HCEC 1CT (cell line): ENCODE data around the gene OVOL3.
"Not testable (repeated sequence)": the region's sequence is repeated elsewhere in the genome, so short reads cannot be mapped to it uniquely, and the experiment has no call there.

Source experiments
- DNase-seq: peaks from one replicate; pipeline ENCODE4 v3.0.0-alpha.2; 2017

The OVOL3 gene

DNA sequence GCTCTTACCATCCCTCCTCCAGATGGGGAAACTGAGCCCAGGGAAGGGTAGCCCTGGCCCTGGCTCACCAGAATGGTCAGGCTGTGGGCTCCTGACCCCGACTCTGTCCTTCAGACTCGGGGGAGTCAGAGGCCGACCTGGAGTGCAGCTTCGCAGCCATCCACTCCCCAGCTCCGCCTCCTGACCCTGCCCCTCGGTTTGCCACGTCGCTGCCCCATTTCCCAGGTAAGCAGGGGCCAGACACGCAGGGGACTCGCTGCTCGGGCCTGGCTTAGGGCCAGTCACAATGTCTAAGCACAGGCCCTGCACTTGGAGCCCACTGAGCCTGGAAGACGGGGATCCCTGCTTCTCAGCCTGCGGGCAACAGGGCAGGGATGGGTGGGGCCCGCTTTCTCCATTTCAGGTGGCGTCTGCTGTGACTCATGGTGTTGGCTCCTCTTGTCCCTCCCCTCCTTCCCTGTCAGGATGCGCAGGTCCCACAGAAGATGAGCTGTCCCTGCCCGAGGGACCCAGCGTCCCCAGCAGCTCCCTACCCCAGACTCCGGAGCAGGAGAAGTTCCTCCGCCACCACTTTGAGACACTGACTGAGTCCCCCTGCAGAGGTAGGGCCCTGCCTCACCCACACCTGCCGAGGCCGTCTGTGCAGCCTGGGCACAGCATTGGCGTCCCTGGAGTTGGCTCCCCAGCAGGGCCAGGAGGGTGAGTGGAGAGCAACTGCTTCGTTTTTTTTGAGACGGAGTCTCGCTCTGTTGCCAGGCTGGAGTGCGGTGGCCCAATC, 9.2 kb upstream of the OVOL3 start:
- DNase-seq = no peak

DNA sequence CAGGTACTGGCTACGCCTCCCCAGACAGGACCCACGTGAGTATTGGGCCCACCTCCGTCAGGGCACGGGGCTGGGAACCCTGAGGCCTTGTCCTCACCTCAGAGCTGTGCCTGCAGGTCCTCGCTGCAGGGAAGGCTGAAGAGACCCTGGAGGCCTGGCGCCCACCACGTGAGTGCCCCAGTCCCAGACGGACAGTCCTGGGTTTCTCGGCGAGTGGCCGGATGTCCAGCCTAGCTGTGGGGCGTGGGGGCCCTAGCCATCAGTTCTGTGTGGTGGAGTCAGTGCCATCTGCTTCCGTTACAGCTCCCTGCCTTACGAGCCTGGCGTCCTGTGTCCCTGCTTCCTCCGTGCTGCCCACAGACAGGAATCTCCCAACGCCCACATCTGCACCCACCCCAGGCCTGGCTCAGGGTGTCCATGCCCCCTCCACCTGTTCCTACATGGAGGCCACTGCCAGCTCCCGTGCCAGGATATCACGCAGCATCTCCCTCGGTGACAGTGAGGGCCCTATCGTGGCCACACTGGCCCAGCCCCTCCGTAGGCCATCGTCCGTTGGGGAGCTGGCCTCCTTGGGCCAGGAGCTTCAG, 7.8 kb upstream of the OVOL3 start:
- DNase-seq = no peak

DNA sequence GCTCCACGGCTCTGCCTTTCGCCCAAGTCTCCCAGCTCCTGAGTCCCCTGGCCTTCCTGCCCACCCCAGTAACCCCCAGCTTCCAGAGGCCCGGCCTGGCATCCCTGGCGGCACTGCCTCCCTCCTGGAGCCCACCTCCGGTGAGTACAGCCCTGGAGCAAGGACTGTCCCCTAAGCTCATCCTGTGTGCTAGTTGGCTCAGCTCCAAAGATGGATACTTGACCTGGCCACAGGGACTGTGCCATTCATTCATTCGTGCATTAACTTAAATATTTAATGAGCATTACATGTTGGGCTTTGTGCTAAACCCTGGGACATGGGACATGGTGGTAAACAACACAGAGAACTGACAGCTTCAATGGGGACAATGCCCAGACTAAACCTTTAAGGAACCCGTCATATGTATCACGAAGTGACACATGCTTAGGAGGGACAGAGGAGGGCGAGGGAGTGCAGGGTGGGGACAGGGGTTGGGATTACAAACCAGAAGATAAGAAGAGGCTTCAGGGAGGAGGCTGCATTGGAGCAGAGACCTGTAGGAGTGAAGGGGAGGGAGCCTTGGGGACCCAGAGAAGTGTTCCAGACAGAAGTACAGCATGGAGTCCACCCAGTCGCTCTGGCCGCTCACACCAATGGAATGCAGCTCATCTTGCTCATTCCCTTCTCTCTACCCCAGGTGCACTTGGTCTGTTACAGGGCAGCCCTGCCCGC, 6.9 kb upstream of the OVOL3 start:
- DNase-seq = no peak

DNA sequence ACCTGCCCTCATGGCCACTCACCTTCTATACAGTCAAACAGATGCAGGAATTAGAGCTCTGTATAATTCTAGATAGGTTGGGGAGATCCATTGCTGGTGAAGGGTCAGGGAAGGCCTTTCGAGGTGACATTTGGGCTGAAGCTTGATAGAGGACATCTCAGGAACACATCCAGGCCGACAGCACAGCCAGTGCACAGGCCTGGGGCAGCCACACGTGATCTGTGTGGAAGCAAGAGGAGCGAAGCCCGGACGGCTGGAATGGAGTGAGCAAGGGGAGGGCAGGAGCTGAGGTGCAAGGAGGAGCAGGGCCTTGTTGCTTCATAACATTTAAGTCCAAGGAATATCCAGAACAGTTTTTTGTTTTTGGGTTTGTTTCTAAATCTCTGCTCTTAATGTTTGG, 4.5 kb upstream of the OVOL3 start:
- no peak for DNase-seq

DNA sequence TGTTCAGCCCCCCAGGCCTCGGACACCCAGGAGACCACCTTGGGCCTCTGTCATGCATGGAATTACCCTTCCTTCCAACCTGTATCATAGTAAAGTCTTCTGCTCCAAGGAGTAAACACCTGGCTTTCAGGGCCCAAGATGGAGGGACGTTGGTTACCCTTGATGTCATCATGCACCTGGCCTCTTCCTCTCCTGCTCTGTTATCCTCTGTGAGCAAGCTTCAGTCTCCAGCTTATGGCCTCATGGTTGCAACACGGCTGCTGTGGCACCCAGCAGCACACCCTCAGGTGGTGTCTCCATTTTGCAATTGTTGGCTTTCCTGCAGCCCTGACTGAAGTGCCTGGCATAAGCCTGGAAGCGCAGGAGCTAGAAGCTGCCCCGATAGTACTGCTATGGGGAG, 4.0 kb upstream of the OVOL3 start:
- no peak for DNase-seq

DNA sequence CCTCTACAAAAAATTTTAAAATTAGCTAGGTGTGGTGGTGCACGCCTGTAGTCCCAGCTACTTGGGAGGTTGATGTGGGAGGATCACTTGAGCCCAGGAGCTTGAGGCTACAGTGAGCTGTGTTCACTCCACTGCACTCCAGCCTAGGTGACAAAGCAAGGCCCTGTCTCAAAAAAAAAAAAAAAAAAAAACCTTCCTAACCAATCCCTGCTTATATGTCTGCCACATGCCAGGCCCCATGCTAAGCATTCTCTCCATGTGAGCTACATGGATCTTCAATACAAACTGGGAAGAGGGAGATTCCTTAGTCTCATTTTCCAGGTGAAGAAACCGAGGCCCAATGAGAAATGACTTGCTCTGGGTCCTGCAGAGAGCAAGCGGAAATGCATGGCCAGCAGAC, 2.3 kb upstream of the OVOL3 start:
- DNase-seq = no peak

DNA sequence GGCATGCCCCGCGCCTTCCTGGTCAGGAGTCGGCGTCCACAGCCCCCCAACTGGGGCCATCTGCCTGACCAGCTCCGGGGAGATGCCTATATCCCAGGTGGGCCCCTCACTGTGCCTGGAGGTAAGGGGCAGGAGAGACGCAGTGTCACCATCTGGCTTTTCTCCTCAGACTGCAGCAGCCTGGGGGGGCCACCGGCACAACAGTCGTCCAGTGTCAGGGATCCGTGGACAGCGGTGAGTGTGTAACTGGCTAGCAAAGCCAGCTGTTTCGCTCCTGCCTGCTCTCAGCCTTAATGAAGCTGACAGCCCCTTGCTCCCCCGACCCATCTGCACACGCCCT, 227 bp downstream of the OVOL3 start:
- DNase-seq = no peak

DNA sequence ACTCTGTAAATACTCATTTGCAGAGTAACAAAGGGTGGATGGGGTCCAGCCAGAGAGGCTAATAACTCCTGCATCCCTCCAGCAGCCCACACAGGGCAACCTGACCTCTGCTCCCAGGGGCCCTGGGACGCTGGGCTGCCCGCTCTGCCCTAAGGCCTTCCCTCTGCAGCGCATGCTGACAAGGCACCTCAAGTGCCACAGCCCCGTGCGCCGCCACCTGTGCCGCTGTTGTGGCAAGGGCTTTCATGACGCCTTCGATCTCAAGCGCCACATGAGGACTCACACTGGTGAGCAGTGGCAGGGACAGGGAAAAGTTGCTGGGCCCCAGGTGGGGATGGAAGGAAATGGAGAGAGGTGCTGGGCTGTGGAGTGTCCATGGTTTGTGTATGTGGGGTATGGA, 1.7 kb downstream of the OVOL3 start:
- no peak for DNase-seq

DNA sequence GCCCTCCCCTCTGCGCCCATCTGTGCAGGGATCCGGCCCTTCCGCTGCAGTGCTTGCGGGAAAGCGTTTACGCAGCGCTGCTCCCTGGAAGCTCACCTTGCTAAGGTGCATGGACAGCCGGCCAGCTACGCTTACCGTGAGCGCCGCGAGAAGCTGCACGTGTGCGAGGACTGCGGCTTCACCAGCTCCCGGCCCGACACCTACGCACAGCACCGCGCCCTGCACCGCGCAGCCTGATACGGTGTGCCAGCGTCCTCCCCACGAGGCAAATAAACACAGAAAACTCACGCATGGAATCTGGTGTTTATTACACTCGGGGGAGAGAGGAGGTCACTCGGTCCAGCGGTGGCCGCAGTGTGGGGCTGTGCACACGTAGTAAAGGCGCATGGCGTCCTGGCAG, 2.5 kb downstream of the OVOL3 start:
- no peak for DNase-seq

DNA sequence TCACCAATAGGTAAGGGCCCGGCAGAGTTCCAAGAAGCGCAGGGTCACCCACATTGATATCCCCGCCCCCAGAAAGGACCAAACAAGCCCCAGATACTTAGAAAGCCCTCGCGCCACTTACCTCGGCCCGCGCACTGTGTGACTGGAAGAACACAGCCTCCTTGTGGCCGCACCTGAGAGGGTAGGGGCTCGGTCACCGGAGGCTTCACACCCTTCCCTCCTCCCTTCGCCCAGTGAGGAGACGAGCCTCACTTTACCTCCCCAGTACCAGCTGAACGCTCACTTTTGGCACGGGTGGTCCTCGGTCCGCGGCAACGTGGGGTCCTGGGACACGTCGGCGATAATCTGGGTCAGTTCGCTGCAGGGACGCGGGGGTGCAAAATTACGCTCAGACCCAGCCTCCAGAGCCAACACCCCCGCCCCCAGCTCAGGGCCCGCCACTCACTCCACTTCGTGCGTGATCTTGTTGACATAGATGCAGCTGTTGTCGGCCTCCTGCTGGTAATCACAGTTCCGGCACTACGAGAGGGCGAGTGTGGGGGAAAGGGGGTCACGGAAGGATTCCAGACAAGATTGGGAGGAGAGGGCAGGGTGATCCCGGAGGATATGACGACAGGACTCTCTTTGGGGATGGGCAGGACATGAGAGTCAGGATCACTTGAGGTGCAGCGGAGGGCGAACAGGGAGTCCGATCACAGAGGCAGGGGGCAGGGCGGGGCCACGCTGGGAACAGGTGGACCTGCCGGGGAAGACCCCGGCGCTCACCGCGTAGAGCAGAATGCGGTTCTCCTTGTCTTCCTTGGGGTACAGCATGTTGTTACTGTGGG, 3.2 kb downstream of the OVOL3 start:
- peak; percentile 46 for DNase-seq

DNA sequence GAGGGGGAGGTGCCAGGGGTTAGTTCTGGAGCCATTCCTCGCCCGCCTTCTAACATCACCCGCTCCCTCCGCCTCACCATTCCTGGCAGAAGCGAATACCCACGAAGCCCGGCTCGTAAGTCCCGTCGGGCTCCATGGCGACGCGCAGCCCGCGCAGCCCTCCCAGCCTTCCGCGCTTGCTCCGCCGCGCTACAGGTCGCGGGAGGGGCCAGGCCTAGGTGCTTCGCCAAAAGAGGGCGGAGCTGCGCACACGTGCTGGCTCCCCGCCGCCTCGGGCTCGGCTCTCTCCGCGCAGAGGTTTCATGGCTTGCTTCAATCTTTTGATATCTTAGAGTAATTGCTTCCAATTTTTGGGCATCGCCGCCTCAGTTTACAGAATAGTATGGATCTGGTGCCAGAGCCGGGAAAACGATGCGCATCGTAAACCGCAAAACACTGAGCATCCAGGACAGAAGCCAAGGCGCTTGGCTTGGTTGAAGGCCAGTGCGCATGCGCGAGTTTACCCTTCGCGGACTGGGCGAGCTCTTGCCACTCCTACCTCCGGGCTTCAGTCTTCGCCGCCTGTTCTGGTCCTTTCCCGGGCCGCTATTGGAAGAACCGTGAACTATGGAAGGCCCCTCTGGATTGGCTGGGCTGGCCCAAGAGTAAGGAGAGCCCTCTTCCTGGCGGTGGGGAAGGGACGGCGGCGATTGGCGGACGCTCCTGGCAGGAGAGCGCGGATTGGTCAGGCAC, 3.9 kb downstream of the OVOL3 start, which contains the start of gene POLR2I:
Gene POLR2I (minus strand): TSS at position 155 of the 732 bp plus-strand sequence. CDS start 19 bp downstream, at position 136.
- peak; percentile 100 for DNase-seq

DNA sequence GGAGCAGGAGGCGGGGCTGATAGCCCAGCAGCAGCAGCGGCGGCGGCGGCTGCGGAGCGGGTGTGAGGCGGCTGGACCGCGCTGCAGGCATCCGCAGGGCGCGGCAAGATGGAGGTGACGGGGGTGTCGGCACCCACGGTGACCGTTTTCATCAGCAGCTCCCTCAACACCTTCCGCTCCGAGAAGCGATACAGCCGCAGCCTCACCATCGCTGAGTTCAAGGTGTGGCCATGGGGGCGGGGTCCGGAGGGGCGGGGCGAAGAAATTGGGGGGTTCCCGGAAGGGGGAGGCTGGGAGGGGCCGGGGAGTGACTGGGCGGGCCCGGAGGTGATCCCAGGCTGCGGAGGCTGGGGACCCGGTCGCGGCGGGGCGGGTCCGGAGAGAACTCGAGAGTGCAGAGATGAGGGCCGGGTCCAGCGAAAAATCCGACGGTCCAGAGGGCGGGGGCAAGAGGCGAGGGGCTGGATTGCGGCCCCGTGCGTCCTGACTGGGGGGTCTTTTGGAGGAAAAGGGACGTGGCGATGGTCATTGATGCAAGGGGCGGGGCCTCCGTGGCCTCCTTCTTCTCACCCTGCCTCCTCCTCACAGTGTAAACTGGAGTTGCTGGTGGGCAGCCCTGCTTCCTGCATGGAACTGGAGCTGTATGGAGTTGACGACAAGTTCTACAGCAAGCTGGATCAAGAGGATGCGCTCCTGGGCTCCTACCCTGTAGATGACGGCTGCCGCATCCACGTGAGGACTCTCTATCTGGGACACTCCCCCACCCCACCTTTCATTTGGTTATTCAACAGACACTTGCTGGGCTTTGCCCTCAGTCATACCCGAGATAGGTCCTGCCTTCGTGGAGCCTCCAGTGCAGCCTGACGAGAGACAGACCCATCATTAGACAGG, 4.8 kb downstream of the OVOL3 start, which contains the start of gene TBCB:
Gene TBCB (plus strand): TSS at position 16 of the 891 bp plus-strand sequence. CDS start 93 bp downstream, at position 109.
- no peak for DNase-seq

DNA sequence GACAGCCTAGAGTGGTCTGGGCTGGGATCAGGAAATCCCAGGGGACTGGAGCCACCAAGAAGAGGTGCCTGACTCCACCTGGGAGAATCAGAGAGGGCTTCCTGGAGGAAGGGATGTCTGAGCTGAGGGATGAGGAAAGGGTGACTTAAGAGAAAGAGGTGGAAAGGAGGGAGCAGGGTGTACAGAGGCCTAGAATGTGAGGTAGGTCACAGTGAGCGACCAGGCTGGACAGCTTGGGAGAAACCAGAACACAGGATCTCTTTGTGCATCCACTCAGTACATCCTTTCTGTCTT, 5.3 kb downstream of the OVOL3 start:
- no peak for DNase-seq

DNA sequence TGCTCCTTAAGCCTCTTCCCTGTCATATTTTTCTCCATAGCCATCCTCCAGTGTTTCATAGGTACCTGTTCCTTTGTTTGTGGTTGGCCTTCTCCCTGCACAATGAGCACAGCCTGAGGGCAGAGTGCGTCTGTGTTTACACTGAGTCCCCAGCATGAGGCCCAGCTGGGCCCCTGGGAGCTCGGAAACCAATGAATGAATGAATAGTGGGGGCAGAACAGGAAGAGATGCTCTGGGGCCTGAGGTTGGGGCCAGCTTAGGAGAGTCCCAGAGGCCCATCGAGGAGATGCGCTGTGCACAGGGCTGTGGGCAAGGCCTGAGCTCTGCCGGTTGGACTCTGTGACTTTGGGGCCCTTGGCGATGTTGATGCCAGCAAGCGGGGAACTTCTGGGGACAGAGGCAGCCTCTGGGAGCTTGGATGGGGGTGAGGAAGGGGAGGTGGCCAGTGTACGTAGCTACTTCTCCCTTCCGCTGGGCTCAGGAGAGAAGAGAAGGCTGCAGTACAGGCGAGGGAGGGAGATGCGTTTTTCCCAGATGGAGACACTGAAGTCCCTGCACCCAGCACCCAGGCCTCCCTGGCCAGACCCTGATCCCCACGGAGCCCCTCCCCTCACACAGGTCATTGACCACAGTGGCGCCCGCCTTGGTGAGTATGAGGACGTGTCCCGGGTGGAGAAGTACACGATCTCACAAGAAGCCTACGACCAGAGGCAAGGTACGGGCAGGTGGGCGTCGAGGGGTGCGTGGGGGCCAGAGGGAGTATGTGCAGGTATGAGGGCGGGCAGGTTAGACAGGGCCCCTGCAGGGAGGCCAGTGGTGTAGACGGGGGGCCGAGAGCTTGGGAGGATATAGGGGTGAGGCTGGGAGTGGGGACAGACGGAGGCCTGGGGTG, 9.4 kb downstream of the OVOL3 start:
- DNase-seq = no peak

DNA sequence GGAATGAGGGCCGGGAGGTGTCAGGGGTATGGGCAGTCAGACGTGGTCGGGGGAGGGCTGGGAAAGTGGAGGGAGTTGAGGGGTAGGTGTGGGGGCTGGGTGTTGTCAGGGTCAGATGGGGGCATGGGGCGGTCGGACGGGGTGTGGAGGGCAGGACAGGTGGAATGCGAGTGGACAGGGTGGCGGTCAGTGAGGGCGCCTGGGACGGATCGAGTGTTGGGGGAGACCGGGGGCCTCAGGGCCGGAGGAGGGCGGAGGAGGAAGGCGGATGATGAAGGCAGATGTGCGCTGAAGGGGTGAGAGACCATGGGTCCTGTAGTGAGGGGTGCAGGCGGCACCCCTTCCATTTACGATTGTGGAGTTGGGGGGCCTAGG, 10.0 kb downstream of the OVOL3 start:
- DNase-seq = no peak

DNA sequence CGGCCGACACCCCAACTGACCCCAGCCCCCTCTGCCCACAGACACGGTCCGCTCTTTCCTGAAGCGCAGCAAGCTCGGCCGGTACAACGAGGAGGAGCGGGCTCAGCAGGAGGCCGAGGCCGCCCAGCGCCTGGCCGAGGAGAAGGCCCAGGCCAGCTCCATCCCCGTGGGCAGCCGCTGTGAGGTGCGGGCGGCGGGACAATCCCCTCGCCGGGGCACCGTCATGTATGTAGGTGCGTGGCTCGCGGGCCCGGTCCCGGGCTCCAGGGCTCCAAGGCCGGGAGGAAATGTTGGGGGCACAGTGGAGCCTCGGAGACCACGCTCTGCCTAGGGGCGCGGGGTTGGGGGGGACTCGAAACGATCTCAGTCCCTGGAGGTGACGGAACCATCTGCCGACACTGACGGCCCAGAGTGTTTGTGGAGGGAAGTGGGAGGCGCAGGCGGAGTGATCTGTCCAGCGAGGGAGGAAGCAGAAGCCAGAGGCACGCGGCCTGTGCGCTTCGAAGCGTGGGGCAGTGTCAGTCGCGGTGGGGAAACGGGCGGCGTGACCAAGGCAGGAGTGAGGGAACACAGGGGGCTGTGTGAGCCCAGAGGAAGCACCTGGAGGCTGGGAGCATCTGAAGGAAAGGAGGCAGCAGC, 10.7 kb downstream of the OVOL3 start:
- no peak for DNase-seq

DNA sequence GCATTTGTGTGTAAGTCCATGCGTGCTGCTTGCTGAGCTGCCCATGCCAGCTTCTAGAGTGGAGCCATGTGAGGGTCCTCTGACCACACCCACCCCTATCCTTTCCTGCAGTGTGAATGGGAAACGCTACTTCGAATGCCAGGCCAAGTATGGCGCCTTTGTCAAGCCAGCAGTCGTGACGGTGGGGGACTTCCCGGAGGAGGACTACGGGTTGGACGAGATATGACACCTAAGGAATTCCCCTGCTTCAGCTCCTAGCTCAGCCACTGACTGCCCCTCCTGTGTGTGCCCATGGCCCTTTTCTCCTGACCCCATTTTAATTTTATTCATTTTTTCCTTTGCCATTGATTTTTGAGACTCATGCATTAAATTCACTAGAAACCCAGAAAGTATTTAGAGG, 14.6 kb downstream of the OVOL3 start:
- DNase-seq = no peak

DNA sequence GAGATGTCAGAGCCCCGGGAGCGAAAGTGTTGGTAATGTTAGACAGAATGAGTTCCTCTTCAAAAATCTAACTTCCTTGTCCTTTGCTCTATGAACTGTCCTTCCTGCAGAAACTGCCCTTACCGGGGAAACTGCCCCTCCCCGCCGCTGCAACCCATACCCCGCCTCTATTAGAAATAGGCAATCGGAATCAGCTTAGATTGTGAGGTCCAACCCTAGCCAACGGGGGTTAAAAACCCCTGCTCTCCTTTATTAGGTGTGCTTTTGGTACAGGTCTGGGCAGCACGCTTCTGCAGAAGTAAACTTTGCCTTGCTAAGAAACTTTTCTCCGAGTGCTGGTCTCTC, 17.4 kb downstream of the OVOL3 start:
- DNase-seq = no peak

DNA sequence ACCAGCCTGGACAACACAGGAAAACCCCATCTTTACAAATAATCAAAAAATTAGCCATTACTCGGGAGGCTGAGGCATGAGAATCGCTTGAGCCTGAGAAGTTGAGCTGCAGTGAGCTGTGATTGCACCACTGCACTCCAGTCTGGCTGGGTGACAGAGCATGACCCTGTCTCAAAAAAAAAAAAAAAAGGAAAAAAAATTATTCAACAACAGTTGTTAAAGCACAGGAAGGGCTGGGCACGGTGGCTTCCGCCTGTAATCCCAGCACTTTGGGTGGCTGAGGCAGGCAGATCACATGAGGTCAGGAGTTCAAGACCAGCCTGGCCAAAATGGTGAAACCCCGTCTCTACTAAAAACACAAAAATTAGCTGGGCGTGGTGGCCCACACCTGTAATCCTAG, 20.3 kb downstream of the OVOL3 start:
- DNase-seq = not testable (repeated sequence)

DNA sequence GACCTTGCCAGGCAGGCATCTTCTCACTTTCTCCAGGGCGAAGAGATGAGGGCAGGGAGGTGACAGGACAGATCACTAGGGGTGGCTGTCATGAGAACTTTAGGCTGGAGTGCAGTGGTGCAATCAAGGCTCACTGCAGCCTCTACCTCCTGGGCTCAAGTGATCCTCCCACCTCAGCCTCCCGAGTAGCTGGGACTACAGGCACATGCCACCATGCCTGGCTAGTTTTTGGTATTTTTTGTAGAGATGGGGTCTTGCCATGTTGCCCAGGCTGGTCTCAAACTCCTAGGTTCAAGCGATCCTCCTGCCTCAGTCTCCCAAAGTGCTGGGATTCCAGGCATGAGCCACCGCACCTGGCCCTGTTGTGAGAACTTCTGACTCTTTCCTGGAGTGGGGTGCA, 23.9 kb downstream of the OVOL3 start:
- DNase-seq = not testable (repeated sequence)
